Stimulated activated CD4-positive, alpha-beta T cell treated with anti-CD3 and anti-CD28 coated beads, TNF-alpha, amount 100 ng/mL, for 4 hours (primary cell): Measurements from ENCODE around the gene KCNJ6.
"Not testable (repeated sequence)": the region's sequence is repeated elsewhere in the genome, so short reads cannot be mapped to it uniquely, and the experiment has no call there.

ENCODE experiments used
- DNase-seq, 3 experiments: peaks; one replicate each; pipeline ENCODE4 v3.0.0-alpha.2; 2020; ENCODE audit warnings: low read depth in 3 of 3

Gene KCNJ6

GRCh38 chr21:37916310-37917051, at the start of gene KCNJ6:
KCNJ6 (minus strand) TSS chr21:37916457; CDS start chr21:37840682, 75,775 bp downstream.
- DNase-seq, result no peak

- DNase-seq, result no peak
Measured at GRCh38 chr21:37965088-37965805, 49.0 kb upstream of the KCNJ6 start.

GRCh38 chr21:37958537-37958936, 42.3 kb upstream of the KCNJ6 start:
- DNase-seq, result no peak

- no peak for DNase-seq
Measured at GRCh38 chr21:37956772-37957171, 40.5 kb upstream of the KCNJ6 start.

GRCh38 chr21:37945036-37945435, 28.8 kb upstream of the KCNJ6 start:
- DNase-seq, result no peak

GRCh38 chr21:37944496-37944895, 28.2 kb upstream of the KCNJ6 start:
- DNase-seq, result no peak

- no peak for DNase-seq
Measured at GRCh38 chr21:37940691-37941090, 24.4 kb upstream of the KCNJ6 start.

GRCh38 chr21:37939838-37940237, 23.6 kb upstream of the KCNJ6 start:
- DNase-seq, result no peak

- no peak for DNase-seq
Measured at GRCh38 chr21:37939251-37939650, 23.0 kb upstream of the KCNJ6 start.

- no peak for DNase-seq
Measured at GRCh38 chr21:37937668-37938067, 21.4 kb upstream of the KCNJ6 start.

- no peak for DNase-seq
Measured at GRCh38 chr21:37936010-37936785, 19.9 kb upstream of the KCNJ6 start.

- no peak for DNase-seq
Measured at GRCh38 chr21:37932936-37933335, 16.7 kb upstream of the KCNJ6 start.

- no peak for DNase-seq
Measured at GRCh38 chr21:37927711-37928110, 11.5 kb upstream of the KCNJ6 start.

- DNase-seq, result no peak
Measured at GRCh38 chr21:37921091-37921490, 4.8 kb upstream of the KCNJ6 start.

GRCh38 chr21:37920302-37920701, 4.0 kb upstream of the KCNJ6 start:
- not testable (repeated sequence) for DNase-seq

- no peak for DNase-seq
Measured at GRCh38 chr21:37917612-37918011, 1.4 kb upstream of the KCNJ6 start.

- no peak for DNase-seq
Measured at GRCh38 chr21:37915941-37916309, 332 bp downstream of the KCNJ6 start.

GRCh38 chr21:37915497-37915911, 753 bp downstream of the KCNJ6 start:
- no peak for DNase-seq

GRCh38 chr21:37912616-37913015, 3.6 kb downstream of the KCNJ6 start:
- no peak for DNase-seq

- no peak for DNase-seq
Measured at GRCh38 chr21:37909936-37910335, 6.3 kb downstream of the KCNJ6 start.

GRCh38 chr21:37908691-37909090, 7.6 kb downstream of the KCNJ6 start:
- DNase-seq, result no peak

- no peak for DNase-seq
Measured at GRCh38 chr21:37907076-37907475, 9.2 kb downstream of the KCNJ6 start.

- DNase-seq, result no peak
Measured at GRCh38 chr21:37905291-37905690, 11.0 kb downstream of the KCNJ6 start.
